Measurements from ENCODE around the gene TSPAN7.

DNA sequence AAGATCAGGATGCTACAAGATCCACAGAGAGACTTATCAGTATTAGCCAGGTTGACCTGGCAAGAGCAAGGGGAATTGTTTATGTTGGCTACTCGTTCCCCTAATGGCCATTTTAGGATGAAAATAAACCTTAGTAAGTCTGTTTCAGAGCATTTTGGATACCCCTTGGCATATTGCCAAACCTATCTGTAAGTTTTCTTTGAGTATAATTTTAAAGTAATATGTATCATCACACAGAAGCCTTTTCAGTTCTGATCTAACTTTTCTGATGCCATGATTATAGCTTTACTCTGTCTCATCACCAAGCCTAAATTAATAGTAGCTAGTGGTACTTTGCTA is 99.7 kb downstream of the TSPAN7 start:
- no peak for TF ChIP-seq SUZ12 (IDR thresholded peaks at IDR 0.05; ENCODE audit: extremely low read depth, insufficient read depth, insufficient read length)
- no peak for TF ChIP-seq YY1 (IDR thresholded peaks at IDR 0.05; ENCODE audit: insufficient read depth, insufficient read length)
- no peak for TF ChIP-seq ZNF274 (IDR thresholded peaks at IDR 0.05; ENCODE audit: low read depth, low read length)
